Retina (tissue), 1 donor: ENCODE results near the gene ABLIM1.
A peak's percentile ranks its signal among the peaks of the same experiment; 100 is the strongest.

Experiments
- DNase-seq: peaks from one replicate; pipeline ENCODE4 v3.0.0-alpha.2; 2016

ABLIM1 gene

DNA sequence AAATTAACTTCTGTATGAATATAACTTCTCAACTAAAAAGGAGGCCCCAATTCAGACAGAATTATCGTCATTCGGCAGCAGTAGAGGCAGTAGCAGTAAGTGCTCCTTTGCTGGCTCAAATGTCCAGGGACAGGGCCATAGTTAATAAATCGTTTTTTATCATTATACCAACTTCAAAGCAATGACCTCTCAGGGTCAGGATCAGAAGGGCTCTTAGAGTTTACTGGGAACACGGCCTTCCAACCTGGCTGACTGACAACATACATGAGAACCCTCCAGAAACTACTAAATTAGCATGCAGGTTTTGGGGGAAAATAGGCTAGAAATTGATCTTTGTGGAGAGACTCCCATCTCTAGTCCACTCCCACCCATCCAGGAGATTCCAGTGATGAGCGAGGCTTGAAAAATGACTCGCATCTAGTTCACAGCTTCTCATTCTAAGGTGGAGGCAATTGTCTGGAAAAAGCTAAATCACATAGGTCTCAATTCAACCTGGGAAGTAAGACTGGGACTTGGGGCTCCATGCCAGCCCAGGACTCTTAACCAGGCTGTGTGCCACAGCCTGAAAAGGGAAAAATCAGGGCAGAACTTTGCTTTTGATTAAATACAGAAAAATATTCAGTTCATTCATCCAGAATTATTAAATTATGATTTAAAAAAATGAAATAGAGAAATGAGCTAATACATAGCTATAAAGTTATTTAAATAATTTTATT lies 84.6 kb downstream of the ABLIM1 start:
- no peak for DNase-seq

- DNase-seq = no peak
These were observed 86.6 kb downstream of the ABLIM1 start for GRCh38 chr10:114571316-114571999.

DNA sequence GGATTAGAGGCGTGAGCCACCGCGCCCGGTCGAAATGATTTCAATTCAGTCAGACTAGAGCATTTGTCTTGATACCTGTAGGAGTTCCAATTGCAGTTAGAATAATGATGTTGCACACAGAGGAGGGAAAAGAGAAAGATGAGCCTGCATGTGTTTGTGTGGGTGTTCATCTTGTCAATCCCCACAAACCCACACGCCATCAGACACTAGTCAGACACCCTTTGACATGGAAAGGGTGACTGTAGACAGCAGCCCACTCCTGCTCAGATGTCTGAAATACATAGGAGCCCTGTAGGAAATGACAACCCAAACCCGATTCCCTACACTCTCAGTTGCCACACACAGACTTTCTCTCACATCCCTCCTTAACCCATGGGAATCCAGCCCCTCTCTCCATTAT lies 92.0 kb downstream of the ABLIM1 start:
- DNase-seq = no peak

GRCh38 chr10:114565066-114565465 lies 93.0 kb downstream of the ABLIM1 start:
- DNase-seq = no peak

- DNase-seq = no peak
These were observed 97.0 kb downstream of the ABLIM1 start for GRCh38 chr10:114561008-114561523.

- DNase-seq = no peak
These were observed 97.9 kb downstream of the ABLIM1 start for GRCh38 chr10:114560144-114560543.

DNA sequence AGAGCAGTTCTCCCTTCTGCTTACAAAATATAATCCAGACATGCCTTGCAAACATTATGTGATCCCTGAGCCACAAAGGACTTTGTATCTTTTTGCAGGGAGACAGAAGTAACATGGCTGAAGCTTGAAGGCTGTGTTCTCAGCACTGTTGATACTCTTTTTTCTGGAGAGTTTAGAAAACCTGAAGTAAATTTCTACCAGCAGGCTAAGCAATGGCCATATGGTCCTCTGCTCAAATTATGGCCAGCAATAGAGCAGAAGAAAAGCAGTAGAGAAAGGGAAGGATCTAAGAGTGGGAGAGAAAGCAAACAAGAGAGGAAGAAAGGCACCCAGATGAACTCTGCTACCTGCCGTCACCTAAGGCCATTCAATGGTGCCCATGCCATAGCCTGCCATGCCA lies 98.4 kb downstream of the ABLIM1 start:
- no peak for DNase-seq

GRCh38 chr10:114557854-114558253 lies 100.2 kb downstream of the ABLIM1 start:
- no peak for DNase-seq

- no peak for DNase-seq
These were observed 101.6 kb downstream of the ABLIM1 start for GRCh38 chr10:114556236-114557122.

DNA sequence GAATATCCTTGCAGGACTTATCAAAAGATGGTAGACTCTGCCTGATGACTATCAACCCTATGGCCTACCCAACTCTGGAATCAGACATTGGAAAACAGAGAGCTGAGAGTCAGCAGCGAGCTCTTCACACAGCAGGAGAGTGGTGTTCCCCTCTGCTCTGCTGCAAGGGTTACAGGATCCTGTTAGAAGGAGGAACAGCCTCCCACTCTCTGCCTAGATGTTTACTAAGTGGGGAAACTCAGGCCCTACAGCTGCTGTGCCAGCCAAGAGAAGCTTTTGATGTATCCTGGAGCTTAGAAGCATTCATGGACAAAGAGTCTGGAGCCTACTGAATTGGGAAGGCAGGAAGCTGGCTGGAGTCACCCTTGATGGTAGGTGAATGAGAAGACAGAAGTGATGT lies 104.6 kb downstream of the ABLIM1 start:
- no peak for DNase-seq

GRCh38 chr10:114552050-114552449 lies 106.0 kb downstream of the ABLIM1 start:
- no peak for DNase-seq

DNA sequence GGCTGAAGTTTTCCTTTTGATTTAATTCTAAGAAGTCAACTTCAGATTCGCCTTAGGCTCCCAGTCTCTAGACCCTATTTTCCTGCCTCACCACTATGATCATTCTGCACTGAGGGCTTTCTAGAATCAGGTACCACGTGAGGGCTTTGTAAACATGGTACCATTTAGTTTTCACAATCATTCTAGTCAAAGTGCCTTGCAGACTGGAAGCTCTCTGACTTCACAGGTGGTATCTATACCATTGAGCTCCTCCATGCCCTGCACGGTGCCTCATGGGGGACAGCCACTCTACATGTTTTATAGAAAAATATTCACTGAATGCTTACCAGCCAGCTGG lies 106.5 kb downstream of the ABLIM1 start:
- DNase-seq = no peak

DNA sequence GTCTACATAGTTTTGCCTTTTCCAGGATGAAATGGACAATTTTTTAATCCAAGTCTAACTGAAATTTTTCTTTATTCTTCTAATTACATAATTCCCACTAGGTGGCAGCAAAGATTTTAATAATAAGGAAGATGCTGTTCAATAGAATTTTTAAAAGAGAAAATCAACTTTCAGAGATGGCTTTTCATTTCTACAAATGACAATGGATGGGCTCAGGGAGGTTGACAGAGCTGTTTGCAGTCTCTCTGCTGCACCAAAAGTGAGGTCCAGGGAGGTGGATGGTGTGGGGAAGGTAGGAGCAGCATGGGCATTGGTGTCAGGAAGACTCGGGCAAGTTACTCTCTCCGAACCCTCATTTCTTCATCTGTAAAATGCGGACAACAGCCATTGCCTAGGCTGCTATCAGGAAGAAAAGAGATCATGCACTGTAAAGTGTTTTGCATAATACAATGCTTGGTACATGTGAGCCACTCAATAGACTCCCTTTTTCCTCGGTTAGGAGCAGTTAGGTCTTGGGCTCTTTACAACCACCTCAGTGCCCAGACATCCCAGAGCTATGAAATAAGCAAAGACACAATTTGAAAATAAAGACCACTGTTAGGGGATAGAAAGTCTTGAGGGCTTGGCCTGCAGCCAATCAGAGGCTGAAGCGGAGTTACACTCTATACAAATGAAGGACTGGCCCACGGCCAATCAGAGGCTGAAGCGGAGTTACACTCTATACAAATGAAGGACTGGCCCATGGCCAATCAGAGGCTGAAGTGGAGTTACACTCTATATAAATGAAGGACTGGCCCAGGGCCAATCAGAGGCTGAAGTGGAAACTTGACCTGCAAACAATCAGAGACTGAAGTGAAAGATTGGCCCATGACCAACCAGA lies 107.1 kb downstream of the ABLIM1 start:
- peak; percentile 58 for DNase-seq

GRCh38 chr10:114548662-114549061 lies 109.4 kb downstream of the ABLIM1 start:
- peak; percentile 34 for DNase-seq

- peak; percentile 23 for DNase-seq
These were observed 110.6 kb downstream of the ABLIM1 start for GRCh38 chr10:114547514-114547913.

DNA sequence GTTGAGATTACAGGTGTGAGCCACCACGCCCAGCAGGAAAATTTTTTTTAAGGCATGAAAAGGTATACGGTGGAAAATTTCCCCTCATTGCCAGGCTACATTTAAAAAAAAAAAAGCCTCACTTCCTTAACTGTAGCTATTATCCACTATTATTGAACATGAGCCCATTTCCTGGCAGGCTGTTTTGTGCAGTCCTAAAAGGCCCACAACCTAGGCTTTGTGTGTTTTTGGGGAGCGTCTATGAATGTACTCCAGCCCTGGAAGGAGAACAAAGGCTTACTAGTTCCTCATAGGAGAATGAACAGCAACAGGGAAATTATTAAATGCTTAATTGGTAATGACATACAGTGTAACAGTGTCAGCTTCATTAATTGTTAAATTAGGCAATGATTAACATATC lies 111.0 kb downstream of the ABLIM1 start:
- DNase-seq = no peak

DNA sequence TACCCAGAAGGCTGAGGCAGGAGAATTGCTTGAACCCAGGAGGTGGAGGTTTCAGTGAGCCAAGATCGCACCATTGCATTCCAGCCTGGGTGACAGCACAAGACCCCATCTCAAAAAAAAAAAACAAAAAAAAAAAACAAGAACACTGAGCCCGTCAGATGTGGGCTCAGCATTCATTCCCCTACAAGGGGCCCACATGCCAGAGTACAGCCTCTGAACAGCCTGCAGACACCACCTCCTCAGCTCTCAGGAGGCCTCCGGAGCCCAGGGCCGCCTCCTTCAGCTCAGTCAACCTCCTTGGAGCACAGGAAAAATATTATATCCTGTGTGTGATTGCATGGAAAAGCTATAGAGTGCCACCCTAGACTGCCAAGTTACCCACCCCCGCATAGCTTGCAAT lies 112.3 kb downstream of the ABLIM1 start:
- no peak for DNase-seq

DNA sequence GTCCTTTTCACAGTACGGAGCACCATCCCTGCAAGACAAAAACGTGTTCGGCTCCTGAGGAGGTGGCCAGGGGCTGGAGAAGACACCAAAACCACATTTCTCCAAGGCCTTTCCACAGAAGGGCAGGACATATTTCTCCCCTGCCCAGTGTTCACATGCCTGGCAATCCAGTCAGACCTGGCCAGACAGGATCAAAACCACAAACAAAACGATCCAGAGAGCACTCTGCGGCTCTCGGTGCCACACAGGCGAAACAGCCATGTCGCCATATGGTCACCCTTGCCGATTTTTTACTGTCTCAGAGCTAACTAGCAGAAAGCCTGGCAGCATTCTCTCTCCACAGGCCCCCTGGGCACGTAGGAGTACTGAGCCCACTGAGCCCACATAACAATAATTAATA lies 113.0 kb downstream of the ABLIM1 start:
- DNase-seq = no peak

DNA sequence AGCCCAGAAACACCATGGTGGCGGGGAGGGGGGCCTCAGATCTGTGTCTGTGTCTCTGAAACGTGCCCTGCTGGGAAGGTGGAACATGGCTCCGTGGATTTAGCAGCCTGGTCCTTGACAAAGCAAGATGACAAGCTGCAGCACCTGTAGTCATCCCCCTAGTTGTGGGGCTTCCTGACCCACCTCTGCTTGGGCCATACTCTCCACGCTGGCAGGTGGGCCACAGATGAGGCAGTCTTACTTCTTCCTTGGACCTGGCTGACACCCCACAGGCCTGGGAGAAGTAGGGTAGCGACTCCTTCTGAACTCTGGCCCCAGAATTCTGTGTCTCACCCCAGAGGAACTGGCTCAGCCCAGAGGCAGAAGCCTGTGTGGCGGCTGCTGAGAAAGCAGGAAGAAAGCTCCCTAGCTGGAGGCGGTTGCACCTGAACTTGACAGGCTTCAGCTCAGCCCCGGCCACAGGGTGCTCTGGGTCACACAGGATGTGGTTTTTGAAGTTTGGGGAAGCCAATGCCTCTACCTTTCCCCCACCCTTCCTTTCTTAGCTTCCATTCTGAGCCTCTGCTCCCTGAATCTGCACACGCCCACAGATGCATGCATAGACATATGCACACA lies 113.9 kb downstream of the ABLIM1 start:
- no peak for DNase-seq

DNA sequence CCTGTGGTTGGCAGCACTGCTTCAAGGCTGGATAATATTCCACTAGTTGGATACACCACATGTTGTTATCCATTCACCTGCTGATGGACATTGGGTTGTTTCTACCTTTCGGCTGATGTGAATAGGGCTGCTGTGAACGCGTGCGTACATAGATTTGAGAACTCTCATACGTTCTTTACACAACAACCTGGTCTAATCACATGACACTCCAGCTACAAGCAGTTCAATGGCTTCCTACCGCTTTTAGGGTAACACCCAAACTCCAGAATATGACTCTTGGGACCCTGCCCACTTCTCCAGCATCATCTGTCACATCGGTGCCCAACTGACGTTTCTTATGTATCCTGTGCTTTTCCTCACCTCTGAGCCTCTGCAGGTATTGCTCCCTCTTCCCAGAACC lies 114.6 kb downstream of the ABLIM1 start:
- DNase-seq = no peak

DNA sequence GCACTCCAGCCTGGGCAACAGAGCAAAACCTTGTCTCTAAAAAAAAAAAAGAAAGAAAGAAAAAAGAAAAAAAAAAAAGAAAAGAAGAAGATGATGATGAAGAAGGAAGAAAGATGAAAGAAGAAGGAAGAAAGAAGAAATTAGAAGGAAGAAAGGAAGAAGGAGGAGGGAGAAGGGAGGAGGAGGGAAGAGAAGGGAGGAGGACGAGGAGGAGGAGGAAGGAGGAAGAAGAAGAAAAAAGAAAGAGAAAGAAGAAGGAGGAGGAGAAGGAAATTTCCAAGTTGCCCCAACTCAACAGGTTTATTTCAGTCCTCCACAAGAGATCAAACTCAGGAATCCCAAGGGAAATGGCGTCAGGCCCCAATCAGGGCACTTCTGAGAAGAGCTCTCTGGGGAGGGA lies 115.7 kb downstream of the ABLIM1 start:
- no peak for DNase-seq

GRCh38 chr10:114541797-114542160 lies 116.3 kb downstream of the ABLIM1 start:
- DNase-seq = no peak
